Muscle layer of duodenum (tissue), 2 donors: Measurements from ENCODE around the gene KRT77.
"Not testable (repeated sequence)": the region's sequence is repeated elsewhere in the genome, so short reads cannot be mapped to it uniquely, and the experiment has no call there.

ENCODE experiments used
- H3K27ac ChIP-seq: one replicate; pipeline ENCODE4 v1.7.0; 2013; ENCODE audit warnings: mild to moderate bottlenecking, low read length
- H3K27me3 ChIP-seq: one replicate; pipeline ENCODE4 v1.7.0; 2013; ENCODE audit warnings: low read depth, mild to moderate bottlenecking, control low read depth, low read length
- H3K36me3 ChIP-seq, 2 donors: one replicate each; pipeline ENCODE4 v1.7.0; 2013; ENCODE audit warnings: low read length in 2 of 2, control low read depth in 1 of 2, mild to moderate bottlenecking in 1 of 2; ENCODE audit not compliant: insufficient read depth in 2 of 2, control insufficient read depth in 1 of 2
- H3K4me1 ChIP-seq, 2 donors: one replicate each; pipeline ENCODE4 v1.7.0; 2013; ENCODE audit warnings: low read length in 2 of 2, mild to moderate bottlenecking in 2 of 2, control low read depth in 1 of 2, moderate library complexity in 1 of 2; ENCODE audit not compliant: insufficient read depth in 2 of 2, control insufficient read depth in 1 of 2
- H3K4me3 ChIP-seq, 2 donors: one replicate each; pipeline ENCODE4 v1.7.0; 2013; ENCODE audit warnings: low read length in 2 of 2, low read depth in 1 of 2, mild to moderate bottlenecking in 1 of 2
- H3K9me3 ChIP-seq, 2 donors: one replicate each; pipeline ENCODE4 v1.7.0; 2013; ENCODE audit warnings: low read length in 2 of 2, control low read depth in 1 of 2, mild to moderate bottlenecking in 1 of 2; ENCODE audit not compliant: control insufficient read depth in 1 of 2
- donor health status: healthy.

KRT77 gene

DNA sequence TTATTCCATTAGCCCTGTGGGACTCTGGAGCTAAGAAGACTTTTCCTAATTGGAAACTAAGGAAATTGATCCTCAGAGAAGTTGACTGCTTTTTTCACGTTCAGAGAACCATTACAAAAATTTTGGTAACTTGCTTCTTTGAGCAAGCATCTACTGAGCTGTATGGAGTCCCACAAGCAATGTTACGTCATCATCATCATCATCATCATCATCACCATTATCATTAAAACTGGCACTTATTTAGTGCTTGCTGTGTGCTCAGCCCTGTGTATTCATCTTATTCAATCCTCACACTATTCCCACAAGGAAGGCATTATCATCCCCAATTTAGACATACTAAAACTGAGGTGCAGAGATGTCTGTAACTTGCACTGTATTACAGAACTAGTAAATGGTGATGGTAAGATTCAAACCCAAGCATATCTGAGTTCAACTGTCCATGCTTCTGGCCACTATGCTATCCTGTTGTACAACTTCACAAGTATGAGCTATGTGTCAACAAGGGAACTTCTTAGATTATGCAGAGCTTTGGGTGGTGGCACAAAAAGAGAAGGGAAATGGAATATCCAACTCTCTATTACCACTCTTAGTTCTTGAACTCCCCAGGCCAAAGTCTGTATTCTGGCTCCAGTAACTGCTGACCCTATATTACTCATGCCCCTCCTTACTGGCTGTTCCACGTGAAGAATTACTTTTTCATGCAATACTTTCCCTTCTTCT, 29.5 kb downstream of the KRT77 start:
- no peaks in the 10 kb centered on the region for H3K27me3 ChIP-seq
- no peaks in the 10 kb centered on the region for H3K36me3 ChIP-seq
- H3K4me1 ChIP-seq: peaks cover 0 to 6% of the 10 kb centered on the region in 2 donors
- H3K4me3 ChIP-seq: no peak overlapping the region
- no peaks in the 10 kb centered on the region for H3K9me3 ChIP-seq
- no peak overlapping the region for H3K27ac ChIP-seq

DNA sequence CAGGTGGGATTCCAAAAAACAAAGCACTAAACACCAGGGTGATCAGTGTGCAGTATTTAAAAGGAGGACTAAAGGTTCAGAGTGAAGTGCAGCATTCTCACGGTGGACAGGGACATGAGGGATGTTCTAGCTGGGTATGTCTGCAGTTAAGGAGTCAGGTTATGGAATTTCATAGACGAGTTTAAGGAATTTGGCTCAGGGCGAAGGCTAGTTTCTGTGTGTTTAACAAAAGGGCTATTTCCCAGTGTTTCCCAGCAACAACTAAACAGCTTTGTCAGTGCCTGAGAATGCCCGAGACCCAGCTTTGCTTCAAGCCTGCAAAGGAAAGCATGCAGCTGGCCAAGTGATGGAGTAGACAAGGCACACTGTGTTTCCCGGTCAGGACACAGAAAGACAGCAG, 30.1 kb downstream of the KRT77 start:
- Histone ChIP-seq H3K9me3 (no peaks in the 10 kb centered on the region), H3K4me3 (no peak overlapping the region), H3K36me3 (no peaks in the 10 kb centered on the region), H3K4me1 (peaks cover 0 to 6% of the 10 kb centered on the region in 2 donors), H3K27me3 (no peaks in the 10 kb centered on the region), H3K27ac (no peak overlapping the region)

DNA sequence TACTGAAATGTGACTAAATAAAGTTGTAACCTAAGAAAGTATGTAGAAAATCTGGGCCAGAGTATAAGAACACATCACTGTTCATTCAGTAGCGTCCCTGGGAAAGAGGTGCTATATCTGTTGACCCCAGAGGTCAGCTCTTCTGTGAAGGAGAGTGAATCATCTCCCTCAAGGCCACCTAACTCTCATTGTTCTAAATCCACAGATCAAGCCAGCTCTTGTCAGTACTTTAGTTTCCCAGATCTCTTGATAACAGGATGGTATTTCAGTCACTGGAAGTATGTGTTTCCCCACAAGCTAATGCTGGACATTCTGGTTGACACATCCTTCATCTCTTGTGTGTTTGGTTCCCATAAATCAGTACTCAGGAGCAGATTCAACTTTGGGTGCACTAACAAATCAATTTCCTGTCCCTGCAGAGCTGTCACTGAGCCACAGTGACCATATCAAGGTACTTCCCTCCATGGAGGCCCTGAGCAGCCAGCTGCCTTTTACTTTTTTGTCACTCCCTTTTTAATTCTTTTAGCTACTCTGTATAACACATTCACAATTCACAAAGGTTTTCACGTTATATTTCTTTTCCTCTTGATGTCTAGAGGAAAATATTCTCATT, 30.9 kb downstream of the KRT77 start:
- Histone ChIP-seq H3K27me3 (no peaks in the 10 kb centered on the region), H3K4me1 (peaks cover 0 to 6% of the 10 kb centered on the region in 2 donors), H3K4me3 (no peak overlapping the region), H3K27ac (no peak overlapping the region), H3K36me3 (no peaks in the 10 kb centered on the region), H3K9me3 (no peaks in the 10 kb centered on the region)

DNA sequence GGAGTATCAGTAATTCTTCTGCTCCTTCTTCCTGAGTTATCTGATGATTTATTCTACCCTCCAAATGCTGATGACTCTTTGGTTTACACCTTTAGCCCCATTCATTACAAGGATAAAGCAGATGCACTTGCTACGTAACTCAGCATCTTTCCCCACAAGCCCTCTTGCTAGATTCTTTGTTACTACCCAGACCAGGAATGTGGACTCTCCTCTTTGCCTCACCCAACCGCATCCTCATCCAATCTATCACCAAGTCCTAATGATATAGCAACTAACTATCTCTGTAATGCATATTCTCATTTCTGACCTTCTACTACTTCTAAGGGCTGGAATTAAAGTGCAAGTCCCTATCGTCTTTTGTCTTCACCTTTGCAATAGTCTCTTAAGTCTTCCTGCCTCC, 32.4 kb downstream of the KRT77 start:
- Histone ChIP-seq H3K27me3 (no peaks in the 10 kb centered on the region), H3K36me3 (no peaks in the 10 kb centered on the region), H3K4me1 (peaks cover 0 to 6% of the 10 kb centered on the region in 2 donors), H3K27ac (no peak overlapping the region), H3K9me3 (no peaks in the 10 kb centered on the region), H3K4me3 (no peak overlapping the region)

DNA sequence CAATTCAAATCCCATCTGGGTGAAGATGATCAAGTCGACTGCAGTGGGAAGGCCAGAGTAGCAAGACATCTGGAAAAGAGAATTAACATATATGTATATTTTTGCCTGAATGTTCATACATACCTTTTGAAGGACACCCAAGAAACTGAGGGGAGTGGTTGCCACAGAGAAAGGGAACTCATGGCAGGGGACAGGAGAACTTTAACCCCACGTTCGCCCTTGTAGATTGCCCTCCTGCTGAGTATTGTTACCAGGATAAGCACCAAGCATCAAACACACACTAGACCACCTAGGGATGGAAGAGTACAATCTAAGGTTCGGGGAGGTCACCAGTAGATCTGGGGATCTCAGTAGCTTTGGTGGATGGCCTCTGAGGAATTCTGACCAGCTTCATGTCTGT, 32.8 kb downstream of the KRT77 start:
- Histone ChIP-seq H3K4me1 (peaks cover 0 to 6% of the 10 kb centered on the region in 2 donors), H3K4me3 (no peak overlapping the region), H3K27ac (no peak overlapping the region), H3K36me3 (no peaks in the 10 kb centered on the region), H3K27me3 (no peaks in the 10 kb centered on the region), H3K9me3 (no peaks in the 10 kb centered on the region)

DNA sequence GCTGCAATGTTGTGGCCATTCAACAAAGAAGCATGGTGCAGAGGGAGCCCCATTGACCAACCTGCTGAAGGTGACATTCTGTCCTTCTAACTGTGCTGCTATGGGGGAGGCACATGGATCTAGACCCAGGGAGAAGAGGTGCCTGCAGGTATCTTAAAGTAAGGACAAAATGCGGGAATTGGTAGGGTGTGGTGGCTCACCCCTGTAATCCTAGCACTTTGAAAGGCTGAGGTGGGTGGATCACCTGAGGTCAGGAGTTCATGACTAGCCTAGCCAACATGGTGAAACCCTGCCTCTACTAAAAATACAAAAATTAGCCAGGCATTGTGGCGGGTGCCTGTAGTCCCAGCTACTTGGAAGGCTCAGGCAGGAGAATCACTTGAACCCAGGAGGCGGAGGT, 33.4 kb downstream of the KRT77 start:
- H3K9me3 ChIP-seq, H3K4me1 ChIP-seq, H3K4me3 ChIP-seq, H3K27ac ChIP-seq, H3K36me3 ChIP-seq, H3K27me3 ChIP-seq: not testable (repeated sequence)

DNA sequence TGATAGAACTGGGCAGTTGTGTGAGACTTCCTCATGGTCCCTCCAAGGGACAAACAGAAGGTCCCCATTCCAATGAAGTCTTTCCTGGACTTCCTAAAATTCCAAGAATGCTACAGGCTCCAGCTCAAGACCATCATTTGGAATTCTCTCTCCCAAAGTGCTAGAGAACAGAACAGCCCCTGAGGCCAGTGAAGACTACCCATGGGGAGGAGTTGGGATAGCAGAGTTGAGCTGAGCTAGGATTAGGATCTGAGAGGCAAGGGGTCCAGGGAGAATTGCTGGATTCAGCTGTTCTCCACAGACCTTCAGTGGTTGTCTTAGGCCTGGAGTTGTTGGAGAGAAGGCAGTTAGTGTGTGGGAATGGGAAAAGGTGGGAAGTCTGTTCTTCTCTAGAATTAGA, 33.9 kb downstream of the KRT77 start:
- no peak overlapping the region for H3K4me3 ChIP-seq
- no peaks in the 10 kb centered on the region for H3K27me3 ChIP-seq
- no peaks in the 10 kb centered on the region for H3K36me3 ChIP-seq
- peaks cover 0 to 6% of the 10 kb centered on the region in 2 donors for H3K4me1 ChIP-seq
- H3K9me3 ChIP-seq: no peaks in the 10 kb centered on the region
- no peak overlapping the region for H3K27ac ChIP-seq

DNA sequence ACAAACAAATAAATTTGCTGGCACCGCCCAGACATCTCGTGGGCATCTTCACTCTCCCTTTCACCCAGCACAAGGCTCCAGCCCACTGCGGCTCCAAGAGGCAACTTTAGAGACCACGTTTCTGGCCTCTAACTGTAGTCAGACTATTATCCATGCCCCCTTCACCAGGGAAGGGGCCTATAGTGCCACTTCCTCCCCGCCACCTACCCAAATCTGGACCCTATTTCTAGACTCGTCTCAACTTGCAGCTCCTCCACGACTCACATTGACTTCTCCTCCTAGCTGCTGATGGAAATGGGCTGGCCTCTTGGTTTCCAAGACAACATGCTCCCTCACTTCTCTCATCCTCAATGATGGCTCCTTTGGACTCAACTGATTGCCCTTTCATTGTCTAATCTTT, 35.4 kb downstream of the KRT77 start:
- Histone ChIP-seq H3K9me3 (no peaks in the 10 kb centered on the region), H3K4me1 (no peaks in the 10 kb centered on the region), H3K4me3 (no peak overlapping the region), H3K27me3 (no peaks in the 10 kb centered on the region), H3K27ac (no peak overlapping the region), H3K36me3 (no peaks in the 10 kb centered on the region)

DNA sequence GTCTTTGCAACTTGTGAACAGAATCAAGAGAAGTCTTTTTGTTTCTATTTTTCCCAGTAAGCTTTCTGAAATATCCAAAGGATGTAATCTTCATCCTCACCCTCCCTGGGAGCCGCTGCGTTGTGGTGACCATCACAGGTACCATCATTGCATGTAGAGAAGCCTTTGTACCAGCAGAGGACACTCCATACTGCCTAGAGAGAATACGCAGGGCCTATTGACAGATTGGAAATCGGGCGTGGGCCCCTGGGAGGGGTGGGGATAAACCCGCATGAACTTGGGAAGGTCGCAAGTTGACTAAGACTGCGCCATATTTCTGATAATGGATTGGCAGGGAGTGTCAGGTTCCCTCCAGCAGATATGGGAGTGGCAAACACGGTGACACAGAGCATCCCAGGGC, 35.8 kb downstream of the KRT77 start:
- Histone ChIP-seq H3K27me3 (no peaks in the 10 kb centered on the region), H3K9me3 (no peaks in the 10 kb centered on the region), H3K4me1 (no peaks in the 10 kb centered on the region), H3K4me3 (no peak overlapping the region), H3K27ac (no peak overlapping the region), H3K36me3 (no peaks in the 10 kb centered on the region)

DNA sequence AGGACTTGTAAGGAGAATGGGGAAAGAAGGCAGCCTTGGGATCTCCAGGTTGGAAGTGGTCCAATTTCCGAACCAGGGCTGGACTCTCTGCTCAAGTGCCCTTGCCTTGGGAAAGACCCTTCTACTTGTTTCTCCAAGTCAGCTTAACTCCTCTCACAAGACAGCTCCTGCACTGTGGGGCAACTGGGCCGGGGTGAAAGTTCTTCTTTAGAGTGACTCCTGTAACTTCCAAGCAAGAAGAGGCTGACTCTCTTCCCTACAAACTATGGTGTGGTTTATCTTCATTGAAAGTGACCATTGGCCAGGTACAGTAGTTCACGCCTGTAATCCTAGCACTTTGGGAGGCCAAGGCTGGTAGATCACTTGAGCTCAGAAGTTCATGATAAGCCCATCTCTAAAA, 36.9 kb downstream of the KRT77 start:
- Histone ChIP-seq H3K27ac (no peak overlapping the region), H3K36me3 (no peaks in the 10 kb centered on the region), H3K9me3 (no peaks in the 10 kb centered on the region), H3K4me1 (no peaks in the 10 kb centered on the region), H3K4me3 (no peak overlapping the region), H3K27me3 (no peaks in the 10 kb centered on the region)

DNA sequence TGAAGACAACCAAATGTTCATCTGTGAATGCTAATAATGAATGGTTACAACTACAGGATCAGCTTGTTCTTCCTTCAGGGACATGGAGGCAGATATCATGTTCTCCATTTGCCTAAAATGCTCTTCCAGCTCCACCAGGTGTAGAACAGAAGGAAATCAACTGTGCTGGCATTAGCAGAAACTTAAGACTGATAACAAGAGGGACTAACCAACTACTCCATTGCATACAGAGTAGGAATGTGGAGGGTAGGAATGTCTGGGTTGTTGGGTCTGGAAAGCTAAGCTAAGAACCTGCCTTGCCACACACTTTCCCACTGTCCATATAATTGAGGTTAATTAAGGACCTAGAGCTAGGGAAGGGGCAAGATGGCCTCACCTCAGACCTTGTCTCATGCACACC, 39.9 kb downstream of the KRT77 start:
- Histone ChIP-seq H3K4me1 (no peaks in the 10 kb centered on the region), H3K27me3 (no peaks in the 10 kb centered on the region), H3K27ac (no peak overlapping the region), H3K36me3 (no peaks in the 10 kb centered on the region), H3K4me3 (no peak overlapping the region), H3K9me3 (no peaks in the 10 kb centered on the region)

DNA sequence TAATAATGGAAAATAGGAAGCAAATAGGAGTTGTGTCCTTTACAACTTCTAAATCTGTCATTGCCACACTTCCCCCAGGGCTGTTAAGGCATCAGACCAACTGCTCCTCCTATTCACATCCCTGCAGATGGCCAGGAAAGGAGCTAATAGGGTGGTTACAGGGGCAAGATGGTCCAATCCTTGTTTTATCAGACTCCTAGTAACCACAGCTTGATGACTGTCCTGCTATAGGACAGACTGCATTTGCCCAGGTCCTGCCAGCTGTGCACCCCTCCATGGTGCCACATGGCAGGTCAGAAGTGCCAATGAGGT, 40.5 kb downstream of the KRT77 start:
- no peaks in the 10 kb centered on the region for H3K9me3 ChIP-seq
- H3K36me3 ChIP-seq: no peaks in the 10 kb centered on the region
- H3K27ac ChIP-seq: no peak overlapping the region
- H3K4me3 ChIP-seq: no peak overlapping the region
- H3K27me3 ChIP-seq: no peaks in the 10 kb centered on the region
- H3K4me1 ChIP-seq: no peaks in the 10 kb centered on the region
